H9 (cell line): Measurements from ENCODE around the gene SAMD7. TPM values are rescaled to one million over a fixed set of nuclear protein-coding genes. Genes with fewer than 3 reads are reported as not detected.

Experiments used
- DNase-seq: peaks from one replicate; pipeline ENCODE4 v3.0.0-alpha.2; 2017
- H2AFZ ChIP-seq: one replicate; pipeline ENCODE4 v1.6.1; 2013; ENCODE audit warnings: mild to moderate bottlenecking, low read length, control low read depth, moderate library complexity
- H2AK5ac ChIP-seq: 2 replicates; pipeline ENCODE4 v1.6.1; 2013; ENCODE audit warnings: low read length, control low read depth, mixed read lengths; ENCODE audit not compliant: insufficient read length
- H2BK120ac ChIP-seq: one replicate; pipeline ENCODE4 v1.6.1; 2013; ENCODE audit warnings: low read depth, mild to moderate bottlenecking, low read length, control low read depth, inconsistent platforms; ENCODE audit not compliant: poor library complexity, severe bottlenecking
- H2BK12ac ChIP-seq: 2 replicates; pipeline ENCODE4 v1.6.1; 2013; ENCODE audit warnings: low read length, control low read depth, mixed read lengths, low read depth; ENCODE audit not compliant: insufficient read length
- H2BK15ac ChIP-seq: 2 replicates; pipeline ENCODE4 v1.6.1; 2013; ENCODE audit warnings: low read depth, low read length, control low read depth
- H2BK20ac ChIP-seq: one replicate; pipeline ENCODE4 v1.6.1; 2013; ENCODE audit warnings: low read depth, mild to moderate bottlenecking, low read length, control low read depth, inconsistent platforms; ENCODE audit not compliant: poor library complexity, severe bottlenecking
- H2BK5ac ChIP-seq: 2 replicates; pipeline ENCODE4 v1.6.1; 2013; ENCODE audit warnings: low read length, control low read depth, mixed read lengths; ENCODE audit not compliant: insufficient read length
- H3K14ac ChIP-seq: 2 replicates; pipeline ENCODE4 v1.6.1; 2013; ENCODE audit warnings: low read length, control low read depth; ENCODE audit not compliant: insufficient read depth
- H3K18ac ChIP-seq: 2 replicates; pipeline ENCODE4 v1.6.1; 2013; ENCODE audit warnings: low read depth, mild to moderate bottlenecking, mixed read lengths, low read length, control low read depth; ENCODE audit not compliant: insufficient read length
- H3K23ac ChIP-seq: 2 replicates; pipeline ENCODE4 v1.6.1; 2013; ENCODE audit warnings: low read length, control low read depth, mixed read lengths, low read depth; ENCODE audit not compliant: insufficient read length
- H3K23me2 ChIP-seq: 2 replicates; pipeline ENCODE4 v1.6.1; 2013; ENCODE audit warnings: low read depth, mild to moderate bottlenecking, mixed read lengths, low read length, control low read depth; ENCODE audit not compliant: insufficient read length, poor library complexity, severe bottlenecking
- H3K27ac ChIP-seq: 2 replicates; pipeline ENCODE4 v1.5.1; 2013; ENCODE audit warnings: low read length, control low read depth, mixed read lengths, low read depth; ENCODE audit not compliant: insufficient read length
- H3K27me3 ChIP-seq: 2 replicates; pipeline ENCODE4 v1.6.1; 2013; ENCODE audit warnings: low read length, control low read depth, inconsistent platforms; ENCODE audit not compliant: insufficient read depth
- H3K4ac ChIP-seq: 2 replicates; pipeline ENCODE4 v1.6.1; 2013; ENCODE audit warnings: low read depth, mild to moderate bottlenecking, control low read depth, inconsistent platforms, low read length, moderate library complexity
- H3K4me1 ChIP-seq: 2 replicates; pipeline ENCODE4 v1.6.1; 2013; ENCODE audit warnings: low read length, control low read depth, inconsistent platforms; ENCODE audit not compliant: insufficient read depth
- H3K4me2 ChIP-seq: 2 replicates; pipeline ENCODE4 v1.6.1; 2013; ENCODE audit warnings: low read length, control low read depth, mixed read lengths; ENCODE audit not compliant: insufficient read length, insufficient read depth
- H3K56ac ChIP-seq: 2 replicates; pipeline ENCODE4 v1.6.1; 2013; ENCODE audit warnings: low read depth, mild to moderate bottlenecking, mixed read lengths, low read length, control low read depth; ENCODE audit not compliant: insufficient read length
- H3K79me1 ChIP-seq: 2 replicates; pipeline ENCODE4 v1.6.1; 2013; ENCODE audit warnings: low read depth, mild to moderate bottlenecking, moderate library complexity, low read length, control low read depth, inconsistent platforms; ENCODE audit not compliant: insufficient read depth, poor library complexity, severe bottlenecking
- H3K79me2 ChIP-seq: 2 replicates; pipeline ENCODE4 v1.6.1; 2013; ENCODE audit warnings: low read length, control low read depth, inconsistent platforms; ENCODE audit not compliant: insufficient read depth
- H3K9ac ChIP-seq: 2 replicates; pipeline ENCODE4 v1.6.1; 2013; ENCODE audit warnings: low read length, control low read depth, mixed read lengths; ENCODE audit not compliant: insufficient read length; ENCODE audit errors: extremely low read depth
- H3K9me3 ChIP-seq: one replicate; pipeline ENCODE4 v1.6.1; 2013; ENCODE audit warnings: low read depth, low read length, inconsistent platforms; ENCODE audit not compliant: control insufficient read depth
- H3T11ph ChIP-seq: one replicate; pipeline ENCODE4 v1.6.1; 2013; ENCODE audit warnings: mild to moderate bottlenecking, low read length, control low read depth, inconsistent platforms
- H4K20me1 ChIP-seq: one replicate; pipeline ENCODE4 v1.6.1; 2013; ENCODE audit not compliant: control insufficient read depth, insufficient read length, insufficient read depth
- H4K5ac ChIP-seq: 2 replicates; pipeline ENCODE4 v1.6.1; 2013; ENCODE audit warnings: low read depth, mild to moderate bottlenecking, mixed read lengths, low read length, control low read depth; ENCODE audit not compliant: insufficient read length
- H4K8ac ChIP-seq: replicated peaks from 2 replicates; pipeline ENCODE4 v1.6.1; 2013; ENCODE audit warnings: low read length, control low read depth, mixed read lengths, low read depth; ENCODE audit not compliant: insufficient read length
- H4K91ac ChIP-seq: 2 replicates; pipeline ENCODE4 v1.6.1; 2013; ENCODE audit warnings: low read depth, mild to moderate bottlenecking, moderate library complexity, mixed read lengths, low read length, control low read depth; ENCODE audit not compliant: insufficient read length
- H3K27ac Mint-ChIP-seq, 3 experiments: 2 replicates in 2 of 3; 3 replicates in 1 of 3; pipeline ENCODE4 v1.8.0; 2020 to 2021; ENCODE audit warnings: mixed read lengths in 3 of 3, mild to moderate bottlenecking in 1 of 3, moderate library complexity in 1 of 3
- H3K27me3 Mint-ChIP-seq: 2 replicates; pipeline ENCODE4 v1.8.0; 2021; ENCODE audit warnings: low read depth, mild to moderate bottlenecking, moderate library complexity, mixed read lengths
- H3K36me3 Mint-ChIP-seq, 3 experiments: 2 replicates in 2 of 3; 3 replicates in 1 of 3; pipeline ENCODE4 v1.8.0; 2020 to 2021; ENCODE audit warnings: low read depth in 3 of 3, mixed read lengths in 3 of 3; ENCODE audit not compliant: insufficient read depth in 1 of 3
- H3K4me1 Mint-ChIP-seq, 2 experiments: 2 replicates each; pipeline ENCODE4 v1.8.0; 2020; ENCODE audit warnings: mixed read lengths in 2 of 2
- H3K4me3 Mint-ChIP-seq, 2 experiments: 2 replicates in 1 of 2; 3 replicates in 1 of 2; pipeline ENCODE4 v1.8.0; 2020 to 2021; ENCODE audit warnings: mild to moderate bottlenecking in 2 of 2, mixed read lengths in 2 of 2, moderate library complexity in 1 of 2
- H3K9me3 Mint-ChIP-seq, 2 experiments: 2 replicates in 1 of 2; 3 replicates in 1 of 2; pipeline ENCODE4 v1.8.0; 2020; ENCODE audit warnings: mild to moderate bottlenecking in 2 of 2, mixed read lengths in 2 of 2, moderate library complexity in 1 of 2
- WGBS: extraction: QIAGEN DNeasy Blood & Tissue Kit; methylation state at CpG from one replicate; pipeline ENCODE4 v1.1.7; 2013; ENCODE audit warnings: missing lambda C conversion rate, low lambda C conversion rate, mixed read lengths; ENCODE audit not compliant: insufficient read length; ENCODE audit errors: extremely low coverage; 5-methylcytosine and 5-hydroxymethylcytosine counted together
- long read RNA-seq: library from polyadenylated mRNA; unstranded; transcript quantifications from one replicate; pipeline ENCODE4 v2.0.0, GENCODE V29; 2020
- total RNA-seq: library from RNA; stranded (reverse); gene quantifications from 2 replicates; pipeline ENCODE4 v1.2.1, GENCODE V29; 2021
- TF ChIP-seq, protein P1 (sequence below): fragments of 200-600 bp; sonication (generic); conservative IDR thresholded peaks from 3 replicates; pipeline ENCODE4 v1.8.0; 2021; ENCODE audit warnings: antibody characterized with exemption, mild to moderate bottlenecking

SAMD7 gene, protein sequence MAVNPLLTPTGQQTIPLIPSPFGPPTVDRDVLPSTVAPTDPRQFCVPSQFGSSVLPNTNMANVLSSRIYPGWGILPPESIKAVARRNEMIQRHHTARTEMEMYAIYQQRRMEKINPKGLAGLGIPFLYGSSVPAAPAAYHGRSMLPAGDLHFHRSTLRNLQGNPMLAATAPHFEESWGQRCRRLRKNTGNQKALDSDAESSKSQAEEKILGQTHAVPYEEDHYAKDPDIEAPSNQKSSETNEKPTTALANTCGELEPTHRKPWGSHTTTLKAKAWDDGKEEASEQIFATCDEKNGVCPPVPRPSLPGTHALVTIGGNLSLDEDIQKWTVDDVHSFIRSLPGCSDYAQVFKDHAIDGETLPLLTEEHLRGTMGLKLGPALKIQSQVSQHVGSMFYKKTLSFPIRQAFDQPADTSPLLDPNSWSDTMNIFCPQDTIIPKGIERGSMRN
- total RNA-seq: not detected in 2 replicates
- long read RNA-seq: 0 reads

DNA sequence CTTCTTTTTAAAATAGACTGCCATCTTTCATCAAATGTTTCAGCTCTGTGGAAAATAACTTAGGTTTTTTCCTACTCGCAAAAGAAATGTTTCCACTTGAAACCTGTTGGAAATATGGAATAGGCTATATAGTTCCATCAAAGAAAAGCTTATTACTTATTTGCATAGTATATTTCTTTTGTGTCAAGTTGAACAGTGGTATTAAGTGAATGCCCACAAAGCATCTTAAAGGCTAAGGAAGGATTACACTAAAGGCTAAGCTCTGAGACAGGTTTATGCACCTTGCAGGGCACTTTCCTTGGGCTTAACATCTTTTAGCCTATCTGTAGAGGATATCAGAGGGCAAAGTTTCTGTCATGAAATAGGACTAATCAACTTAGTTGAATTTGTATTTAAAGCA lies at the start of gene SAMD7:
SAMD7 (plus strand) TSS at position 301 of the 400 bp plus-strand sequence. CDS start 7,927 bp downstream, outside the sequence.
- H3K9me3 ChIP-seq: no peaks in the 10 kb centered on the region
- H2AK5ac ChIP-seq: no peak within 1 kb of the TSS
- no peak within 1 kb of the TSS for H4K91ac ChIP-seq
- no peak within 1 kb of the TSS for H4K5ac ChIP-seq
- H2BK5ac ChIP-seq: no peak within 1 kb of the TSS
- no peaks in the 10 kb centered on the region for H3K23me2 ChIP-seq
- H4K20me1 ChIP-seq: no peaks in the 10 kb centered on the region
- no peaks in the 10 kb centered on the region for H3K27me3 ChIP-seq
- no peak within 1 kb of the TSS for H2AFZ ChIP-seq
- no peak within 1 kb of the TSS for H3K14ac ChIP-seq
- H3K4me1 ChIP-seq: no peaks in the 10 kb centered on the region
- H3K4me3 Mint-ChIP-seq: no peak within 1 kb of the TSS
- H2BK15ac ChIP-seq: no peak within 1 kb of the TSS
- H3K18ac ChIP-seq: no peak within 1 kb of the TSS
- H3K4me2 ChIP-seq: no peak within 1 kb of the TSS
- no peak within 1 kb of the TSS for H3K9ac ChIP-seq
- no CpG with 5 or more reads among the region's 1 CpG for WGBS
- H2BK120ac ChIP-seq: no peak within 1 kb of the TSS
- H3K36me3 Mint-ChIP-seq: no peaks in the 10 kb centered on the region; a peak in 1 of 7 replicates
- DNase-seq: no peak
- no peak within 1 kb of the TSS for H2BK20ac ChIP-seq
- H3K27ac Mint-ChIP-seq: no peak within 1 kb of the TSS
- no peaks in the 10 kb centered on the region; a peak in 2 of 5 replicates for H3K9me3 Mint-ChIP-seq
- no peaks in the 10 kb centered on the region for H3K79me1 ChIP-seq
- no peak within 1 kb of the TSS for H4K8ac ChIP-seq
- H3K4ac ChIP-seq: no peak within 1 kb of the TSS
- no peak within 1 kb of the TSS for H3K56ac ChIP-seq
- no peak within 1 kb of the TSS for H3T11ph ChIP-seq
- H3K23ac ChIP-seq: no peak within 1 kb of the TSS
- H3K79me2 ChIP-seq: no peaks in the 10 kb centered on the region
- H3K27ac ChIP-seq: no peak within 1 kb of the TSS
- no peaks in the 10 kb centered on the region for H3K27me3 Mint-ChIP-seq
- H2BK12ac ChIP-seq: no peak within 1 kb of the TSS
- peaks cover 3 to 6% of the 10 kb centered on the region in 2 experiments; a peak in 3 of 4 replicates for H3K4me1 Mint-ChIP-seq
- TF ChIP-seq, protein P1, sequence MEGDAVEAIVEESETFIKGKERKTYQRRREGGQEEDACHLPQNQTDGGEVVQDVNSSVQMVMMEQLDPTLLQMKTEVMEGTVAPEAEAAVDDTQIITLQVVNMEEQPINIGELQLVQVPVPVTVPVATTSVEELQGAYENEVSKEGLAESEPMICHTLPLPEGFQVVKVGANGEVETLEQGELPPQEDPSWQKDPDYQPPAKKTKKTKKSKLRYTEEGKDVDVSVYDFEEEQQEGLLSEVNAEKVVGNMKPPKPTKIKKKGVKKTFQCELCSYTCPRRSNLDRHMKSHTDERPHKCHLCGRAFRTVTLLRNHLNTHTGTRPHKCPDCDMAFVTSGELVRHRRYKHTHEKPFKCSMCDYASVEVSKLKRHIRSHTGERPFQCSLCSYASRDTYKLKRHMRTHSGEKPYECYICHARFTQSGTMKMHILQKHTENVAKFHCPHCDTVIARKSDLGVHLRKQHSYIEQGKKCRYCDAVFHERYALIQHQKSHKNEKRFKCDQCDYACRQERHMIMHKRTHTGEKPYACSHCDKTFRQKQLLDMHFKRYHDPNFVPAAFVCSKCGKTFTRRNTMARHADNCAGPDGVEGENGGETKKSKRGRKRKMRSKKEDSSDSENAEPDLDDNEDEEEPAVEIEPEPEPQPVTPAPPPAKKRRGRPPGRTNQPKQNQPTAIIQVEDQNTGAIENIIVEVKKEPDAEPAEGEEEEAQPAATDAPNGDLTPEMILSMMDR: no peak
